K562 (cell line): ENCODE measurements around the gene RASGRP4. TPM values are rescaled to one million over a fixed set of nuclear protein-coding genes. Genes with fewer than 3 reads are reported as not detected.

Source experiments
- ARID4B ChIP-seq: sonication (generic); formaldehyde crosslinking; IDR thresholded peaks from 2 replicates; pipeline ENCODE4 v1.8.0; 2022; ENCODE audit warnings: mild to moderate bottlenecking, missing genetic modification reagents
- C11orf30 ChIP-seq: fragments of 450-650 bp; IDR thresholded peaks from 2 replicates; pipeline ENCODE4 v1.6.1; 2016; ENCODE audit warnings: low read depth, mild to moderate bottlenecking
- CTCF ChIP-seq, 3 experiments: IDR thresholded peaks in 2 of 3; conservative IDR thresholded peaks in 1 of 3; 2 replicates each; pipeline ENCODE4 v1.5.1; 2011 to 2012; ENCODE audit warnings: low read length in 3 of 3, mild to moderate bottlenecking in 3 of 3, control low read depth in 2 of 3, improper control_type of control experiment in 1 of 3, inconsistent platforms in 1 of 3, low read depth in 1 of 3, mixed read lengths in 1 of 3, moderate library complexity in 1 of 3; ENCODE audit not compliant: insufficient read depth in 2 of 3
- ETV1 ChIP-seq: fragments of 450-650 bp; conservative IDR thresholded peaks from 2 replicates; pipeline ENCODE4 v1.6.1; 2016; ENCODE audit warnings: missing genetic modification characterization, control low read depth, low read depth, missing compliant biosample characterization
- FOXJ3 ChIP-seq: sonication (generic); formaldehyde crosslinking; IDR thresholded peaks from 2 replicates; pipeline ENCODE4 v1.4.0; 2020; ENCODE audit warnings: mild to moderate bottlenecking, missing genetic modification reagents
- KHSRP ChIP-seq: fragments of 450-650 bp; IDR thresholded peaks from 2 replicates; pipeline ENCODE4 v1.6.1; 2017
- KLF1 ChIP-seq: fragments of 450-650 bp; IDR thresholded peaks from 2 replicates; pipeline ENCODE4 v1.6.1; 2016; ENCODE audit warnings: missing genetic modification characterization, missing compliant biosample characterization
- RHOXF2B ChIP-seq: fragments of 250-450 bp; sonication (Bioruptor Pico); conservative IDR thresholded peaks from 2 replicates; pipeline ENCODE4 v1.5.1; 2021
- XRCC5 ChIP-seq: fragments of 200-400 bp; formaldehyde crosslinking; IDR thresholded peaks from 2 replicates; pipeline ENCODE4 v1.6.1; 2017; ENCODE audit warnings: low read depth, mild to moderate bottlenecking, low read length
- ZBTB11 ChIP-seq, 3 experiments: fragments of 200-800 bp in 1 of 3; fragments of 250-450 bp in 1 of 3; fragments of 450-650 bp in 1 of 3; sonication (Bioruptor Pico) in 1 of 3; sonication (Bioruptor generic) in 1 of 3; formaldehyde crosslinking in 1 of 3; IDR thresholded peaks; 2 replicates each; pipeline versions ENCODE4 v1.6.1 to v1.8.0; 2016 to 2022; ENCODE audit warnings: mild to moderate bottlenecking in 2 of 3, missing genetic modification characterization in 2 of 3, missing compliant biosample characterization in 1 of 3, moderate library complexity in 1 of 3
- ZNF444 ChIP-seq: fragments of 250-450 bp; sonication (Bioruptor Pico); IDR thresholded peaks from 2 replicates; pipeline ENCODE4 v1.4.0; 2020; ENCODE audit warnings: mild to moderate bottlenecking, moderate library complexity
- polyA plus RNA-seq, 8 experiments: library from polyadenylated mRNA; depleted of rRNA in 4 of 8; stranded (reverse) in 5 of 8; unstranded in 3 of 8; fragments of >200 nt; fragmentation: Nextera tagmentation in 2 of 8; fragmentation: Illumina TruSeq in 1 of 8; extraction: Ambion mirVana in 2 of 8; extraction: Trizol in 1 of 8; gene quantifications; 2 replicates each; pipeline versions ENCODE4 v1.2.1 to v1.2.3, GENCODE V29; 2011 to 2014; ENCODE audit warnings: inconsistent platforms in 1 of 8, missing spikeins in 1 of 8
- total RNA-seq, 7 experiments: library from RNA; depleted of rRNA in 6 of 7; stranded (reverse); fragments of >200 nt in 6 of 7; fragmentation: Illumina TruSeq in 2 of 7; extraction: Trizol in 2 of 7; gene quantifications; 2 replicates each; pipeline versions ENCODE4 v1.2.1 to v1.2.3, GENCODE V29; 2011 to 2021; ENCODE audit warnings: low replicate concordance in 1 of 7

Gene RASGRP4
- total and polyA plus RNA-seq, 9 of the 15 experiments (the other 6 are each of a cell fraction or from before 2014, with no cell fraction given), result 0.39 to 4.6 (median 3.8) TPM

- TF ChIP-seq FOXJ3 (CRISPR knock-in tag), result no peak
- peak; percentile 77 for TF ChIP-seq ETV1 (tag)
- peak in 1 of 3 experiments; percentile 16; a peak in 2 of 6 replicates for TF ChIP-seq CTCF (IDR thresholded peaks at IDR 0.05 in 2 of 3, conservative IDR thresholded peaks at IDR 0.05 in 1 of 3; ENCODE audit: insufficient read depth in 2 of 3, low read depth in 1 of 3, low read length in 3 of 3)
- peak in 2 of 3 experiments; percentile 65 to 95; a peak in 4 of 6 replicates for TF ChIP-seq ZBTB11 (CRISPR knock-in tag; IDR thresholded peaks at IDR 0.05)
- peak; percentile 47; the same call in 1 of the 2 replicates for TF ChIP-seq KLF1 (tag)
- TF ChIP-seq ARID4B (CRISPR knock-in tag), result peak; percentile 81
- TF ChIP-seq XRCC5, result no peak
- no peak for TF ChIP-seq C11orf30
- TF ChIP-seq RHOXF2B, result no peak
- TF ChIP-seq KHSRP, result peak; percentile 70
- no peak for TF ChIP-seq ZNF444 (CRISPR knock-in tag)
Observed at GRCh38 chr19:38417544-38418506, 8.2 kb downstream of the RASGRP4 start (continued).
